H1 (cell line): ENCODE data around the gene AKAP9. TPM values are rescaled to one million over a fixed set of nuclear protein-coding genes. Genes with fewer than 3 reads are reported as not detected.
A peak's percentile ranks its signal among the peaks of the same experiment; 100 is the strongest.

ENCODE experiments used
- CTCF ChIA-PET: fragments of 300-600 bp; sonication (Branson Sonifier 250); formaldehyde crosslinking; loops from one replicate; lab custom pipeline; 2021; ENCODE audit not compliant: partially characterized antibody; lab: Charles Lee
- POLR2A ChIA-PET: fragments of 300-600 bp; sonication (Branson Sonifier 250); formaldehyde crosslinking; loops from one replicate; lab custom pipeline; 2021; ENCODE audit warnings: inconsistent platforms; ENCODE audit not compliant: partially characterized antibody; lab: Charles Lee
- DNase-seq, 2 experiments: peaks; one replicate each; pipeline versions ENCODE4 v3.0.0 to v3.0.0-alpha.2; 2010 to 2022; ENCODE audit warnings: low spot score in 2 of 2, low read depth in 1 of 2, mixed read lengths in 1 of 2
- FAIRE-seq: peaks from 2 replicates; lab custom pipeline; 2011; peaks lifted over from hg19 to GRCh38; lab: Jason Lieb, UNC
- H2AFZ ChIP-seq: 2 replicates; pipeline ENCODE4 v1.8.1; 2012; ENCODE audit warnings: low read length, inconsistent platforms
- H2AK5ac ChIP-seq: 2 replicates; pipeline ENCODE4 v1.6.1; 2013; ENCODE audit warnings: low read depth, low read length
- H2BK120ac ChIP-seq: replicated peaks from 2 replicates; pipeline ENCODE3; 2013; ENCODE audit warnings: low read depth, low read length, inconsistent platforms
- H2BK12ac ChIP-seq: 2 replicates; pipeline ENCODE4 v1.6.1; 2013; ENCODE audit warnings: low read depth, low read length
- H2BK15ac ChIP-seq: 2 replicates; pipeline ENCODE4 v1.6.1; 2013; ENCODE audit warnings: low read length
- H2BK20ac ChIP-seq: 2 replicates; pipeline ENCODE4 v1.6.1; 2013; ENCODE audit warnings: low read length
- H2BK5ac ChIP-seq: 2 replicates; pipeline ENCODE4 v1.6.1; 2013; ENCODE audit warnings: low read depth, low read length
- H3K14ac ChIP-seq: 2 replicates; pipeline ENCODE4 v1.6.1; 2013; ENCODE audit warnings: inconsistent platforms; ENCODE audit not compliant: insufficient read length
- H3K18ac ChIP-seq: 2 replicates; pipeline ENCODE4 v1.6.1; 2013; ENCODE audit warnings: low read length; ENCODE audit errors: extremely low read depth
- H3K23ac ChIP-seq: 2 replicates; pipeline ENCODE4 v1.6.1; 2013; ENCODE audit warnings: inconsistent platforms; ENCODE audit not compliant: insufficient read length
- H3K23me2 ChIP-seq: 2 replicates; pipeline ENCODE4 v1.6.1; 2013; ENCODE audit warnings: low read depth, low read length
- H3K27ac ChIP-seq: 2 replicates; pipeline ENCODE4 v1.6.1; 2011; ENCODE audit warnings: low read depth, low read length, inconsistent platforms
- H3K27me3 ChIP-seq, 4 experiments: replicated peaks in 1 of 4; 1 replicate in 1 of 4; 2 replicates in 3 of 4; pipeline versions ENCODE4 v1.6.1 to v1.8.1; 2011 to 2013; ENCODE audit warnings: low read length in 3 of 4, mild to moderate bottlenecking in 3 of 4, inconsistent platforms in 2 of 4, mixed read lengths in 2 of 4, moderate library complexity in 1 of 4; ENCODE audit not compliant: control insufficient read depth in 3 of 4, insufficient read depth in 3 of 4; ENCODE audit errors: extremely low read depth in 1 of 4
- H3K36me3 ChIP-seq, 4 experiments: 2 replicates each; pipeline versions ENCODE4 v1.6.1 to v1.8.1; 2011 to 2013; ENCODE audit warnings: mild to moderate bottlenecking in 4 of 4, low read length in 3 of 4, moderate library complexity in 2 of 4, control low read depth in 1 of 4, inconsistent platforms in 1 of 4; ENCODE audit not compliant: insufficient read depth in 4 of 4, control insufficient read depth in 2 of 4
- H3K4ac ChIP-seq: replicated peaks from 2 replicates; pipeline ENCODE3; 2013; ENCODE audit warnings: low read length, low read depth, mixed read lengths, inconsistent platforms; ENCODE audit not compliant: insufficient read length
- H3K4me1 ChIP-seq, 4 experiments: replicated peaks in 1 of 4; 1 replicate in 1 of 4; 2 replicates in 3 of 4; pipeline versions ENCODE4 v1.6.1 to v1.8.1; 2011 to 2013; ENCODE audit warnings: low read length in 3 of 4, inconsistent platforms in 2 of 4, mixed read lengths in 1 of 4; ENCODE audit not compliant: insufficient read depth in 4 of 4, control insufficient read depth in 3 of 4
- H3K4me2 ChIP-seq, 2 experiments: 2 replicates each; pipeline versions ENCODE4 v1.6.1 to v1.8.1; 2011 to 2013; ENCODE audit warnings: low read depth in 2 of 2, low read length in 2 of 2, control low read depth in 1 of 2, inconsistent platforms in 1 of 2, mild to moderate bottlenecking in 1 of 2; ENCODE audit not compliant: insufficient read depth in 1 of 2
- H3K4me3 ChIP-seq, 4 experiments: fragments of 200-600, 300-600 bp in 1 of 4; sonication (generic), shearing (Covaris generic), sonication (Bioruptor Twin) in 1 of 4; 2 replicates each; pipeline versions ENCODE4 v1.5.1 to v1.8.1; 2011 to 2016; ENCODE audit warnings: low read length in 4 of 4, low read depth in 3 of 4, control low read depth in 2 of 4, inconsistent platforms in 2 of 4, mild to moderate bottlenecking in 2 of 4, mixed read lengths in 1 of 4, moderate library complexity in 1 of 4; ENCODE audit not compliant: insufficient read depth in 2 of 4; ENCODE audit errors: extremely low read depth in 1 of 4
- H3K56ac ChIP-seq: replicated peaks from 2 replicates; pipeline ENCODE3; 2013; ENCODE audit warnings: low read depth, mild to moderate bottlenecking, mixed read lengths, low read length, inconsistent platforms; ENCODE audit not compliant: insufficient read length
- H3K79me1 ChIP-seq: 2 replicates; pipeline ENCODE4 v1.6.1; 2013; ENCODE audit warnings: low read depth, low read length, control low read depth
- H3K79me2 ChIP-seq, 2 experiments: 2 replicates each; pipeline versions ENCODE4 v1.6.1 to v1.8.1; 2012 to 2013; ENCODE audit warnings: low read length in 2 of 2, mild to moderate bottlenecking in 2 of 2, inconsistent platforms in 1 of 2; ENCODE audit not compliant: insufficient read depth in 2 of 2, control insufficient read depth in 1 of 2
- H3K9ac ChIP-seq, 4 experiments: replicated peaks in 1 of 4; 1 replicate in 1 of 4; 2 replicates in 3 of 4; pipeline versions ENCODE4 v1.6.1 to v1.8.1; 2011 to 2013; ENCODE audit warnings: low read depth in 3 of 4, low read length in 3 of 4, control low read depth in 2 of 4, mild to moderate bottlenecking in 2 of 4, moderate library complexity in 2 of 4, inconsistent platforms in 1 of 4; ENCODE audit errors: extremely low read depth in 1 of 4
- H3K9me3 ChIP-seq, 2 experiments: 2 replicates each; pipeline versions ENCODE4 v1.6.1 to v1.8.1; 2012 to 2013; ENCODE audit warnings: mild to moderate bottlenecking in 2 of 2, moderate library complexity in 2 of 2, control low read depth in 1 of 2, inconsistent platforms in 1 of 2, low read depth in 1 of 2, low read length in 1 of 2, mixed read lengths in 1 of 2; ENCODE audit not compliant: insufficient read depth in 2 of 2
- H4K20me1 ChIP-seq, 2 experiments: replicated peaks in 1 of 2; 2 replicates each; pipeline versions ENCODE3 to v1.8.1; 2011 to 2013; ENCODE audit warnings: inconsistent platforms in 2 of 2, low read length in 2 of 2, mild to moderate bottlenecking in 1 of 2; ENCODE audit not compliant: insufficient read depth in 2 of 2, control insufficient read depth in 1 of 2
- H4K5ac ChIP-seq: 2 replicates; pipeline ENCODE4 v1.6.1; 2013; ENCODE audit warnings: low read length, low read depth, mixed read lengths, inconsistent platforms; ENCODE audit not compliant: insufficient read length
- H4K8ac ChIP-seq: 2 replicates; pipeline ENCODE4 v1.8.0; 2013; ENCODE audit warnings: mild to moderate bottlenecking, moderate library complexity, low read length, inconsistent platforms; ENCODE audit not compliant: insufficient read depth; ENCODE audit errors: extremely low read depth
- H4K91ac ChIP-seq: replicated peaks from 2 replicates; pipeline ENCODE3; 2013; ENCODE audit warnings: low read length, mixed read lengths, inconsistent platforms; ENCODE audit not compliant: insufficient read length
- ASH2L ChIP-seq: fragments of 200-600, 300-600 bp; sonication (generic); IDR thresholded peaks from one replicate; pipeline ENCODE4 v1.7.1; 2017; ENCODE audit warnings: low read length
- CREB1 ChIP-seq: IDR thresholded peaks from 2 replicates; pipeline ENCODE4 v1.6.1; 2012; ENCODE audit warnings: inconsistent platforms
- JUND ChIP-seq: IDR thresholded peaks from 2 replicates; pipeline ENCODE4 v1.6.1; 2011; ENCODE audit warnings: mild to moderate bottlenecking, improper control_type of control experiment, low read length
- MAX ChIP-seq: IDR thresholded peaks from 2 replicates; pipeline ENCODE4 v1.6.1; 2012; ENCODE audit warnings: inconsistent platforms
- POLR2AphosphoS5 ChIP-seq: IDR thresholded peaks from 2 replicates; pipeline ENCODE4 v1.6.1; 2011; ENCODE audit warnings: low read depth, low read length
- RBBP5 ChIP-seq: IDR thresholded peaks from 2 replicates; pipeline ENCODE4 v1.7.1; 2012; ENCODE audit warnings: low read depth, mild to moderate bottlenecking, inconsistent platforms, low read length, moderate library complexity, borderline replicate concordance
- TBP ChIP-seq: IDR thresholded peaks from 2 replicates; pipeline ENCODE4 v1.6.1; 2011; ENCODE audit warnings: low read depth, low read length, improper control_type of control experiment
- WGBS, 2 experiments: shearing (Covaris generic) in 1 of 2; methylation state at CpG; one replicate each; pipeline versions ENCODE4 v1.1.6 to v1.1.7; 2013 to 2015; ENCODE audit warnings: low lambda C conversion rate in 2 of 2, mixed read lengths in 2 of 2, inconsistent platforms in 1 of 2, low coverage in 1 of 2, missing lambda C conversion rate in 1 of 2; ENCODE audit not compliant: insufficient replicate concordance in 2 of 2, insufficient coverage in 1 of 2, insufficient read length in 1 of 2; ENCODE audit errors: extremely low coverage in 1 of 2, missing lambda C conversion rate in 1 of 2; 5-methylcytosine and 5-hydroxymethylcytosine counted together
- long read RNA-seq, 2 experiments: library from RNA in 1 of 2; library from capped mRNA in 1 of 2; stranded (forward); transcript quantifications; one replicate each; pipeline ENCODE4 v2.0.0, GENCODE V29; 2021; ENCODE audit warnings: inconsistent platforms in 1 of 2
- polyA minus RNA-seq, 3 experiments: library from RNA; depleted of rRNA, polyadenylated mRNA; stranded (reverse); fragments of >200 nt; gene quantifications; 1 replicate in 2 of 3; 2 replicates in 1 of 3; pipeline ENCODE4 v1.2.3, GENCODE V29; 2011
- polyA plus RNA-seq, 7 experiments: library from polyadenylated mRNA; depleted of rRNA in 3 of 7; stranded (reverse) in 5 of 7; unstranded in 2 of 7; fragments of >200 nt in 5 of 7; fragments of 200-250 nt in 2 of 7; gene quantifications; 1 replicate in 5 of 7; 2 replicates in 1 of 7; 4 replicates in 1 of 7; pipeline versions ENCODE4 v1.2.1 to v1.2.3, GENCODE V29; 2011 to 2013; ENCODE audit warnings: missing spikeins in 2 of 7, mixed read lengths in 2 of 7
- total RNA-seq: library from RNA; stranded (reverse); fragmentation: NEBNext Ultra II Directional; extraction: Animal tissue kit (Norgen Biotek cat#: 25700); gene quantifications from 2 replicates; pipeline ENCODE4 v1.2.1, GENCODE V29; 2021
- TF ChIP-seq, protein P1 (sequence below): IDR thresholded peaks from 2 replicates; pipeline ENCODE4 v1.6.1; 2011; ENCODE audit warnings: low read length, improper control_type of control experiment

The AKAP9 gene
- total RNA-seq (25.2 and 26.3 TPM in 2 replicates), polyA plus RNA-seq (2011; rRNA removed) (2.9 and 6.2 TPM in 2 replicates), polyA minus RNA-seq (2011; rRNA and poly(A)+ RNA removed) (15.3 and 16.9 TPM in 2 replicates)
- polyA plus RNA-seq (2011; cell fraction: cytosol; rRNA removed): 7.1 TPM
- polyA plus RNA-seq (2011; cell fraction: nucleus; rRNA removed): 8.0 TPM
- 12.4 to 24.2 TPM (median 14.1 TPM) in 4 replicates for polyA plus RNA-seq (2012, experiment 1 of 2)
- 1.0 TPM for polyA plus RNA-seq (2012, experiment 2 of 2)
- 17.6 TPM for polyA plus RNA-seq (2013, experiment 1 of 2)
- 14.5 TPM for polyA plus RNA-seq (2013, experiment 2 of 2)
- 18.3 TPM for polyA minus RNA-seq (2011; cell fraction: cytosol; rRNA and poly(A)+ RNA removed)
- 41.2 TPM for polyA minus RNA-seq (2011; cell fraction: nucleus; rRNA and poly(A)+ RNA removed)
- long read RNA-seq, experiment 1, partial matches to known transcripts: 4 of 4 reads
- long read RNA-seq, experiment 1, other reads (novel, unspliced or antisense): 0 of 4 reads
- long read RNA-seq, experiment 2, partial matches to known transcripts: 13 of 21 reads
- long read RNA-seq, experiment 2, other reads (novel, unspliced or antisense): 5 of 21 reads

- no peaks in the 10 kb centered on the region for H3K9me3 ChIP-seq
- H4K20me1 ChIP-seq: no peaks in the 10 kb centered on the region
- peak within 1 kb of the TSS; percentile 90 for H3K27ac ChIP-seq
- no peaks in the 10 kb centered on the region for H3K36me3 ChIP-seq
- H3K4me2 ChIP-seq: peak within 1 kb of the TSS; percentile 84 to 95
- no peaks in the 10 kb centered on the region for H3K4me1 ChIP-seq
- peaks cover 0 to 41% of the 10 kb centered on the region in 2 experiments; a peak in 2 of 4 replicates for H3K79me2 ChIP-seq
- no peak within 1 kb of the TSS for H4K91ac ChIP-seq
- POLR2A ChIA-PET: interaction anchor here (0.7 to 1.3 kb wide), 9 partner anchors 9 to 589 kb away, joined by 3 to 5 read pairs (median 3); partner anchors contain the start of gene GATAD1
- H2BK15ac ChIP-seq: no peak within 1 kb of the TSS; the same call in 1 of the 2 replicates
- H3K4me3 ChIP-seq: peak within 1 kb of the TSS; percentile 81 to 96 (median 85)
- CTCF ChIA-PET: interaction anchor here (1.2 to 1.5 kb wide), 2 partner anchors 26 to 61 kb away, joined by 5 to 7 read pairs; partner anchors contain the start of gene MTERF1
- no peak within 1 kb of the TSS for H2BK20ac ChIP-seq
- H2BK5ac ChIP-seq: peak within 1 kb of the TSS; percentile 92
- H4K5ac ChIP-seq: no peak within 1 kb of the TSS
- H3K4ac ChIP-seq: no peak within 1 kb of the TSS
- DNase-seq: peak; percentile 50 to 85
- H4K8ac ChIP-seq: peak within 1 kb of the TSS; percentile 77; the same call in 1 of the 2 replicates
- FAIRE-seq: no peak
- H3K27me3 ChIP-seq: peaks cover 4 to 25% (median 13%) of the 10 kb centered on the region in 4 experiments; a peak in 5 of 7 replicates
- no peak within 1 kb of the TSS for H3K23ac ChIP-seq
- H3K9ac ChIP-seq: peak within 1 kb of the TSS; percentile 88 to 96 (median 93)
- H3K56ac ChIP-seq: peak within 1 kb of the TSS; percentile 36
- H3K14ac ChIP-seq: no peak within 1 kb of the TSS
- no peak within 1 kb of the TSS for H2AK5ac ChIP-seq
- H3K79me1 ChIP-seq: no peaks in the 10 kb centered on the region; the same call in 1 of the 2 replicates
- no peak within 1 kb of the TSS for H2BK120ac ChIP-seq
- H2BK12ac ChIP-seq: no peak within 1 kb of the TSS; the same call in 1 of the 2 replicates
- 3% methylated on average over 55 of the region's 59 CpGs; no CpG with 5 or more reads in 1 of the 2 experiments for WGBS, 2 experiments
- H2AFZ ChIP-seq: peak within 1 kb of the TSS; percentile 85
- H3K23me2 ChIP-seq: peaks cover 3% of the 10 kb centered on the region; the same call in 1 of the 2 replicates
- H3K18ac ChIP-seq: peak within 1 kb of the TSS; percentile 75; the same call in 1 of the 2 replicates
- TF ChIP-seq CREB1 (peak; percentile 53; the same call in 1 of the 2 replicates), TBP (peak; percentile 46), JUND (no peak), ASH2L (peak; percentile 90), POLR2AphosphoS5 (peak; percentile 45), RBBP5 (peak; percentile 74; the same call in 1 of the 2 replicates), MAX (peak; percentile 74)
- TF ChIP-seq, protein P1, sequence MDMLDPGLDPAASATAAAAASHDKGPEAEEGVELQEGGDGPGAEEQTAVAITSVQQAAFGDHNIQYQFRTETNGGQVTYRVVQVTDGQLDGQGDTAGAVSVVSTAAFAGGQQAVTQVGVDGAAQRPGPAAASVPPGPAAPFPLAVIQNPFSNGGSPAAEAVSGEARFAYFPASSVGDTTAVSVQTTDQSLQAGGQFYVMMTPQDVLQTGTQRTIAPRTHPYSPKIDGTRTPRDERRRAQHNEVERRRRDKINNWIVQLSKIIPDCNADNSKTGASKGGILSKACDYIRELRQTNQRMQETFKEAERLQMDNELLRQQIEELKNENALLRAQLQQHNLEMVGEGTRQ: no peak
Observed at GRCh38 chr7:91940572-91941341, at the start of gene AKAP9. Gene AKAP9, plus strand, starts transcription at chr7:91940862. Its CDS starts 238 bp downstream, at chr7:91941100.
